ENCODE results near the gene PKIB.
A peak's percentile ranks its signal among the peaks of the same experiment; 100 is the strongest.

The PKIB gene

GRCh38 chr6:122669418-122669817 is 59.2 kb downstream of the PKIB start:
- no peak for DNase-seq (ENCODE audit: low read depth)

GRCh38 chr6:122669868-122670267 is 59.7 kb downstream of the PKIB start:
- no peak for DNase-seq (ENCODE audit: low read depth)

- no peak for DNase-seq (ENCODE audit: low read depth)
These were observed 61.0 kb downstream of the PKIB start for GRCh38 chr6:122671251-122671650.

- peak; percentile 50 for DNase-seq (ENCODE audit: low read depth)
These were observed 63.2 kb downstream of the PKIB start for GRCh38 chr6:122673343-122673961.

GRCh38 chr6:122676146-122676545 is 65.9 kb downstream of the PKIB start:
- DNase-seq (ENCODE audit: low read depth): no peak

- no peak for DNase-seq (ENCODE audit: low read depth)
These were observed 66.5 kb downstream of the PKIB start for GRCh38 chr6:122676688-122677087.

GRCh38 chr6:122677406-122677805 is 67.2 kb downstream of the PKIB start:
- no peak for DNase-seq (ENCODE audit: low read depth)

GRCh38 chr6:122678841-122679240 is 68.6 kb downstream of the PKIB start:
- DNase-seq (ENCODE audit: low read depth): no peak

GRCh38 chr6:122681705-122682104 is 71.5 kb downstream of the PKIB start:
- DNase-seq (ENCODE audit: low read depth): no peak

- no peak for DNase-seq (ENCODE audit: low read depth)
These were observed 73.9 kb downstream of the PKIB start for GRCh38 chr6:122683989-122684651.

GRCh38 chr6:122692175-122692598 is 82.0 kb downstream of the PKIB start:
- DNase-seq (ENCODE audit: low read depth): peak; percentile 50

- no peak for DNase-seq (ENCODE audit: low read depth)
These were observed 82.8 kb downstream of the PKIB start for GRCh38 chr6:122692807-122693580.

GRCh38 chr6:122694075-122694474 is 83.9 kb downstream of the PKIB start:
- DNase-seq (ENCODE audit: low read depth): no peak

GRCh38 chr6:122694602-122695001 is 84.4 kb downstream of the PKIB start:
- no peak for DNase-seq (ENCODE audit: low read depth)

- no peak for DNase-seq (ENCODE audit: low read depth)
These were observed 85.0 kb downstream of the PKIB start for GRCh38 chr6:122695188-122695587.

- peak; percentile 83 for DNase-seq (ENCODE audit: low read depth)
These were observed 85.9 kb downstream of the PKIB start for GRCh38 chr6:122696079-122696478.

- peak; percentile 8 for DNase-seq (ENCODE audit: low read depth)
These were observed 86.6 kb downstream of the PKIB start for GRCh38 chr6:122696853-122697252.

GRCh38 chr6:122697458-122697857 is 87.3 kb downstream of the PKIB start:
- no peak for DNase-seq (ENCODE audit: low read depth)

- DNase-seq (ENCODE audit: low read depth): no peak
These were observed 91.5 kb downstream of the PKIB start for GRCh38 chr6:122701666-122702065.

- no peak for DNase-seq (ENCODE audit: low read depth)
These were observed 92.6 kb downstream of the PKIB start for GRCh38 chr6:122702841-122703240.

- DNase-seq (ENCODE audit: low read depth): no peak
These were observed 93.9 kb downstream of the PKIB start for GRCh38 chr6:122704066-122704465.

GRCh38 chr6:122709922-122710512 is 99.8 kb downstream of the PKIB start:
- DNase-seq (ENCODE audit: low read depth): no peak

All from amniotic epithelial cell (primary cell).